Measurements from ENCODE around the gene NKX6-1.

The NKX6-1 gene

GRCh38 chr4:84493092-84493850 lies 5.8 kb downstream of the NKX6-1 start (continued):
- TF ChIP-seq CREB5 (CRISPR knock-in tag; IDR thresholded peaks at IDR 0.05; ENCODE audit: low read depth) (no peak), PPARA (CRISPR knock-in tag; IDR thresholded peaks at IDR 0.05; ENCODE audit: borderline replicate concordance) (no peak), PATZ1 (CRISPR knock-in tag; IDR thresholded peaks at IDR 0.05; ENCODE audit: borderline replicate concordance) (no peak), ISL1 (CRISPR knock-in tag; IDR thresholded peaks at IDR 0.05) (no peak), ZFP3 (CRISPR knock-in tag; IDR thresholded peaks at IDR 0.05) (no peak), ZC3H10 (CRISPR knock-in tag; IDR thresholded peaks at IDR 0.05) (no peak), TOX (CRISPR knock-in tag; IDR thresholded peaks at IDR 0.05; ENCODE audit: borderline replicate concordance) (no peak)

GRCh38 chr4:84492737-84493091 lies 6.4 kb downstream of the NKX6-1 start:
- TF ChIP-seq TOX (CRISPR knock-in tag; IDR thresholded peaks at IDR 0.05; ENCODE audit: borderline replicate concordance): no peak
- no peak for TF ChIP-seq ISL1 (CRISPR knock-in tag; IDR thresholded peaks at IDR 0.05)
- TF ChIP-seq OSR1 (CRISPR knock-in tag; IDR thresholded peaks at IDR 0.05): no peak
- no peak for TF ChIP-seq ZNF565 (CRISPR knock-in tag; conservative IDR thresholded peaks at IDR 0.05; ENCODE audit: low read depth)
- TF ChIP-seq ESRRG (CRISPR knock-in tag; IDR thresholded peaks at IDR 0.05): no peak
- no peak for TF ChIP-seq CSRNP3 (CRISPR knock-in tag; IDR thresholded peaks at IDR 0.05)
- TF ChIP-seq ZFP30 (CRISPR knock-in tag; IDR thresholded peaks at IDR 0.05): no peak
- no peak for TF ChIP-seq ARNTL (CRISPR knock-in tag; IDR thresholded peaks at IDR 0.05; ENCODE audit: borderline replicate concordance, low read depth)
- TF ChIP-seq TCF4 (CRISPR knock-in tag; IDR thresholded peaks at IDR 0.05; ENCODE audit: borderline replicate concordance): no peak
- ATAC-seq: no peak

GRCh38 chr4:84492290-84492689 lies 6.8 kb downstream of the NKX6-1 start:
- TF ChIP-seq CSDC2 (CRISPR knock-in tag; IDR thresholded peaks at IDR 0.05) (no peak), ARNTL (CRISPR knock-in tag; IDR thresholded peaks at IDR 0.05; ENCODE audit: borderline replicate concordance, low read depth) (no peak)
- no peak for ATAC-seq

- ATAC-seq: no peak
- TF ChIP-seq CSRNP3 (CRISPR knock-in tag; IDR thresholded peaks at IDR 0.05) (no peak), PPARA (CRISPR knock-in tag; IDR thresholded peaks at IDR 0.05; ENCODE audit: borderline replicate concordance) (no peak), CSDC2 (CRISPR knock-in tag; IDR thresholded peaks at IDR 0.05) (no peak), SNAI2 (CRISPR knock-in tag; IDR thresholded peaks at IDR 0.05) (no peak), ZFP30 (CRISPR knock-in tag; IDR thresholded peaks at IDR 0.05) (no peak), ISL1 (CRISPR knock-in tag; IDR thresholded peaks at IDR 0.05) (no peak), PATZ1 (CRISPR knock-in tag; IDR thresholded peaks at IDR 0.05; ENCODE audit: borderline replicate concordance) (no peak), TSHZ2 (CRISPR knock-in tag; IDR thresholded peaks at IDR 0.05) (no peak), GLIS3 (CRISPR knock-in tag; IDR thresholded peaks at IDR 0.05) (no peak), BACH2 (CRISPR knock-in tag; IDR thresholded peaks at IDR 0.05; ENCODE audit: borderline replicate concordance) (no peak), ESRRG (CRISPR knock-in tag; IDR thresholded peaks at IDR 0.05) (no peak), ZC3H10 (CRISPR knock-in tag; IDR thresholded peaks at IDR 0.05) (no peak), OSR1 (CRISPR knock-in tag; IDR thresholded peaks at IDR 0.05) (no peak), RARB (CRISPR knock-in tag; IDR thresholded peaks at IDR 0.05) (no peak), TCF4 (CRISPR knock-in tag; IDR thresholded peaks at IDR 0.05; ENCODE audit: borderline replicate concordance) (no peak), ZNF70 (CRISPR knock-in tag; IDR thresholded peaks at IDR 0.05) (no peak), ZFP3 (CRISPR knock-in tag; IDR thresholded peaks at IDR 0.05) (no peak), POU6F1 (CRISPR knock-in tag; IDR thresholded peaks at IDR 0.05; ENCODE audit: borderline replicate concordance, low read depth) (no peak)
Measured at GRCh38 chr4:84491481-84491880, 7.6 kb downstream of the NKX6-1 start.

All from SK-N-SH treated with all-trans-retinoic acid at 6 μM for 48 hours (cell line).